ENCODE measurements around the gene TUBA3E.
A peak's percentile ranks its signal among the peaks of the same experiment; 100 is the strongest.
"Not testable (repeated sequence)": the region's sequence is repeated elsewhere in the genome, so short reads cannot be mapped to it uniquely, and the experiment has no call there.

TUBA3E gene

DNA sequence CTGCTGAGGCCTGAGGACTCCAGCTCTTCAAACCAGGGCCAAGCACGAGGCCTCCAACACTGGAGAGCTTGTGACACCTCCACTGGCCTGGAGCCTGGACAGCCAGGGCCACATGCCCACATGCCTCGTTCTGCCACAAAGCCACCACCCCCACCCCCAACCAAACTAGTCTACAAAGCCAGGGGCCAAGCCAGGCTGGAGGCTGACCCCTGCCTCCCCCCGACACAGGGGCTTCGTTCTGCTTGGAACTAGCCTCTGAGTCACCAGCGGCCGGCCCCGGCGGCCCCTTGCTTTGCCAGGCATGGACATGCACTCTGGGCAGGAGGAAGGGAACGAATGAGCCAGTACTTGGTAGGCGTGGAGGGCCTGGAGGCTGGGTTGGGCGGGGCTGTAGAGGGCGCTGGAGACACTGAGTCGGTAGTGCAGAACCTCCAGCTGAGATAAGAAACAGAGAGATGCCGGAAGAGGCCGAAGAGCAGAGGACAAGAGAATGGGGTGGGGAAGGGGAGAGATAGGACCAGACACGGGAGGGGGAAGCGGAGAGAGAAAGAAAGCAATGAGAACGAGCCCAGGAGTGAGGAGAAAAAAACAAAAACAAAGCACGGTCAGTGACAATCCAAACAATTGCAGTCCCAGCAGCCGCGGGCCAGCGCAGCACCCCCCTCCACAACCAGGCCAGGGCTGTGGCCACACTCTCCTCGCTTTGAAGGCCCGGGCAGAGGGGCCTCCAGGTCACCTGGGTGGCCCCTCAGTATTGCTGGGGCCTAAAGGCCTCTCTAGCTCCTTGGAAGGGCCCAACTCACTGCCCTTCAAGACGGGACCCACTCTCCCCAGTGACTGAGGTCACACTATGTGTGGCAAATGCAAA, 37.2 kb downstream of the TUBA3E start:
- DNase-seq = not testable (repeated sequence)

DNA sequence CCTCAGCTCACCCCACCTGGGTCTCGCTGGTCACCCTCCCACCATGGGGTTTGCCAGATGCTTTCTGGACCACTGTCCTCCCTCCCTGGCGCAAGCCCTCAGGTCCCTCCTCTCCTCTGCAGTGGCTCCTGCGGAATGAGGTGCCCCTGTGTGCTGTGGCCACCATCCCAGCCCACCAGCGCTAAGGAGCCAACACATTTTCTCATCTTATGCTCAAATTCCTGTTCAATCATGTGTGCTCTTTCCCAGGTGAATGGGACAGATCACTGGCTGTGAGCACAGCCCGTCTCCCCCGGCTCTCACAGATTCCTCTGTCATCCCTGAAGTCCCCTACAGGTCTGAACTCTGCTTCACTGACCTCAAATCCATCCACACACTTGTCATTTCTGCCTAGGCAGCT, 38.1 kb downstream of the TUBA3E start:
- no peak for DNase-seq

DNA sequence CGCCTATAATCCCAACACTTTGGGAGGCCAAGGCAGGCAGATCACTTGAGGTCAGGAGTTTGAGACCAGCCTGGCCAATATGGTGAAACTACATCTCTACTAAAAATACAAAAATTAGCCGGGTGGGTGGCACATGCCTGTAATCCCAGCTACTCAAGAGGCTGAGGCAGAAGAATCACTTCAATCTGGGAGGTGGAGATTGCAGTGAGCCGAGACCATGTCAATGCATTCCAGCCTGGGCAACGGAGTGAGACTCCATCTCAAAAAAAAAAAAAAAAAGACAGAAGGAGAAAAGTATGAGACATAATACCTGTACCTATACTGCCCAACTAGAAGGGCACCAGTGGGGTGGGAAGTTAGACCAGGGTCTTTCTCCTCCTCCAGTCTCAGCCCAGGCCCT, 38.9 kb downstream of the TUBA3E start:
- not testable (repeated sequence) for DNase-seq

GRCh38 chr2:130158631-130159030, 39.6 kb downstream of the TUBA3E start:
- no peak for DNase-seq

DNA sequence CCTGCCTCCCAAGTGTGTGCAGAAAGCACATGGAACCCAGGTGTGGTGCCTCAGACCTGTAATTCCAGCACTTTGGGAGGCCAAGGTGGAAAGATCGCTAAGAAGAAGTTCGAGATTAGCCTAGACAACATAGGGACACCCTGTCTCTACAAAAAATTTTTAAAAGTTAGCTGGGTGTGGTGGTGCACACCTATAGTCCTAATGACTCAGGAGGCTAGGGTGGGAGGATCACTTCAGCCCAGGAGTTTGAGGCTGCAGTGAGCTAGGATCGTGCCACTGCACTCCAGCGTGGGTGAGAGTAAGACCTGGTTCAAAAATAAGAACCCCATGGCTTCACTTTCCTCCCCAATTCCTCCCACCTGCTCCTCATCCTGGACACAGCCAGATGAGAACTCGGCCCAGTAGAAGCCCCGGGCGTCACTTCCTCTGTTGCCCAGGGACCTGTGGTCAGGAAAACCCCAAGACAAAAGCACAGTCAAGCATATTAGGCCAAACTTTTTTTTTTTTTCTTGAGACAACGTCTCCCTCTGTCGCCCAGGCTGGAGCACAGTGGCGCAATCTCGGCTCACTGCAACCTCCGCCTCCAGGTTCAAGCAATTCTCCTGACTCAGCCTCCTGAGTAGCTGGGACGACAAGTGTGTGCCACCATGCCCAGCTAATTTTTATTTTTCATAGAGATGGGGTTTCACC, 40.3 kb downstream of the TUBA3E start:
- DNase-seq = not testable (repeated sequence)

DNA sequence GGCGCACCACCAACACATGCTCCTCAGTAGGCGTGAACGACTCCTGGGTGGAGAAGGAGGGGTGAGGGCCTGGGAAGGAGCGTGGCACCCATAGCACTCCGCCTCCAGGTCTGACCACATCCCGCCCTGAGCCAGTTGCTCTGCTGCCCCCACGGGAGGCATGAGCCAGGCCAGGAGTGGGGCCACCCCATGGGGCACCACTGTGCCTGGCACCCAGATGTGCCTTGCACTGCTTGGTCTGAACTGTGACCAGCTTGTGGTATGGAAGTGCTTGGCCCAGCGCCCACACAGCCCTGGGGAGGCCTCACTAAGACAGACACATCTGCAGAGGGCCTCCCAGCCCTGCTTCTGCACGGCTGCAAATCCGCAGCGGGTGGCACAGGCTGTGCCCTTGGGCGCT, 40.9 kb downstream of the TUBA3E start:
- not testable (repeated sequence) for DNase-seq

- DNase-seq = no peak
Observed at GRCh38 chr2:130156624-130157004, 41.6 kb downstream of the TUBA3E start.

DNA sequence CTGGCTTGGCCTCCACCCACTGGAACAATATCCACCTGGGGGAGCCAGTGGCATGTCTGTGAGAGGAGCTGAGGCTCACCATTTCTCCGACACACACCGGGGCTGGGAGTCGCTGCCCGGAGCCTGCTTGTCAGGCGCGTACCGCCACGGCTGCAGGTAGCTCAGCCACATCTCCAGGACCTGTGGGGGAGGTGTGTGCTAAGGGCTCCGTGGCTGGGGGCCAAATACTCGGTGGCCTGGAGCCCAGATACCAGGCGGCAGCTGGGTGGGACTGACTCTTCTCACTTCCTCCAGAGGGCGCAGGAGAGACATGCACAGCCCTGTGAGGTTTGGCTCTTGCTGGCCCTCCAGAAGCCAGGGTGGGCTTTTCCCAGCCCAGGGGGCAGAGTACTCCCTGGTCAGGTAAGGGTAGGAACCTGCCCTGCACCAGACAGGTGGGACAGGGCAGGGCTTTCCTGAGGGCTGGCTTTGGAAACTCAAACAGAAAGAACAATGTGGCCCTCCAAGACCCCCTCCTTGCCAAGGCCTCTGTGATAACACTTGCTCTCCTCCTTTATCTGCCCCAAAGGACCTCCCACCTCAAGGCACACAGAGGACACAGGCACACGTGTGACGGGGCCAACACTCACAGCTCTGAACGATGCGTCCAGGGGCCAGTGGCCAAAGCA, 42.1 kb downstream of the TUBA3E start:
- DNase-seq = peak; percentile 6

GRCh38 chr2:130154773-130155765, 43.2 kb downstream of the TUBA3E start:
- DNase-seq = no peak

- DNase-seq = not testable (repeated sequence)
Observed at GRCh38 chr2:130154423-130154770, 43.8 kb downstream of the TUBA3E start.

- not testable (repeated sequence) for DNase-seq
Observed at GRCh38 chr2:130153721-130154422, 44.4 kb downstream of the TUBA3E start.

DNA sequence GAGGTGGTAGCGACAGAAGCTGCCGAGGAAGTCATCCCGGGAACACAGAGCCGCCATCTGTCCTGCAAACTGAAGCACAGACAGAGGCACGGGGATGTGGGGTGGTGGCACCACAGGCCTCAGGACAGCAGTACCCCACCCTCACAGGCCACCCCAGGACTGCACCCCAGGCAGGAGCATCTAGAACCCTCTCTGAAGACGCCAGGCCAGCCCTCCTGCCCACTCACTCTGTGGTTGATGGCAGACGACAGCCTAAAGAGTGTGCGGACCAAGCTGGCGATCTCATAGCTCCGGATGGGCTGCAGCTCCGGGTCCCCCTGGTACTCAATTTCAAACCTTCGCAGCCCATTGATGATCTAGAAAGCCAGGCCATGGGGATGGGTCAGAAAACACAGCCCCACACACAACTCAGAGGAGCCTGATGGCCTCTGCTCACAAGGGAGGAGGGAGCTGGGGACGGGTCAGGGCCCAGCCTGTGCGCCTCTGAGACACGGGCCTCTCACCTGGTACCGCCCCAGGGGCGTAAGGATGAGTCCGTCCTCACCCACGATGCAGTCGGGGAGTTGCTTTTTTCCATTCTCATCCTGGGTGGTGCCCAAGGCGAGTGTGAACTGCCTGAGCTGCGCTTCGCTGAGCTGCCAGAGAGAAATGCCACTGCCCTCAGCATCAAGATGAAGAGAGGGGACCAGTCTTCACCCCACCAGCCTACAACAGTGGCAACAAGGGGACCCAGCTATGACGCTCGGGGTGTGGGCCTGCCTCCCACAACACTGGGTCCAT, 45.2 kb downstream of the TUBA3E start:
- DNase-seq = no peak

- DNase-seq = not testable (repeated sequence)
Observed at GRCh38 chr2:130152136-130152815, 46.0 kb downstream of the TUBA3E start.

GRCh38 chr2:130151145-130151512, 47.1 kb downstream of the TUBA3E start:
- not testable (repeated sequence) for DNase-seq

GRCh38 chr2:130150181-130151144, 47.8 kb downstream of the TUBA3E start:
- DNase-seq = no peak

DNA sequence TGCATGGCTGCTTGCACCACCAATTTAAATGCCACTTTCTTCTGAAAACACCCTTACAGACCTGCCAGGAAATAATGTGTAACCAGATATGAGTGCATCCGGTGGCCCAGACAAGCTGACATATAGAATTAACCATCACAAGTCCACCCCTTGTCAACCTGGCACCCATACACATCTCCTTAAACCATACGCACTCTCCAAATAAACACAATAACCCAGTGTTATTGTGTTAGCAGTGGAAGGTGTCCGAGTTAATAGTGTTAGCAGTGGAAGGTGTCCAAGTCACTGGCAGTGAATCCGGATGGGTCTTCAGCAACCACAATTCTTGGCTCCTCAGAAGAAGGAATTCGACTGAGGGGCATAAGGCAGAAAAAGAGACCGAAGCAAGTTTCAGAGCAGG, 49.7 kb downstream of the TUBA3E start:
- DNase-seq = not testable (repeated sequence)

- peak; percentile 68 for DNase-seq
Observed at GRCh38 chr2:130145006-130145414, 53.2 kb downstream of the TUBA3E start, which contains the start of gene CCDC74B. Gene CCDC74B (minus strand): TSS chr2:130145112. CDS start chr2:130144996, 116 bp downstream.

DNA sequence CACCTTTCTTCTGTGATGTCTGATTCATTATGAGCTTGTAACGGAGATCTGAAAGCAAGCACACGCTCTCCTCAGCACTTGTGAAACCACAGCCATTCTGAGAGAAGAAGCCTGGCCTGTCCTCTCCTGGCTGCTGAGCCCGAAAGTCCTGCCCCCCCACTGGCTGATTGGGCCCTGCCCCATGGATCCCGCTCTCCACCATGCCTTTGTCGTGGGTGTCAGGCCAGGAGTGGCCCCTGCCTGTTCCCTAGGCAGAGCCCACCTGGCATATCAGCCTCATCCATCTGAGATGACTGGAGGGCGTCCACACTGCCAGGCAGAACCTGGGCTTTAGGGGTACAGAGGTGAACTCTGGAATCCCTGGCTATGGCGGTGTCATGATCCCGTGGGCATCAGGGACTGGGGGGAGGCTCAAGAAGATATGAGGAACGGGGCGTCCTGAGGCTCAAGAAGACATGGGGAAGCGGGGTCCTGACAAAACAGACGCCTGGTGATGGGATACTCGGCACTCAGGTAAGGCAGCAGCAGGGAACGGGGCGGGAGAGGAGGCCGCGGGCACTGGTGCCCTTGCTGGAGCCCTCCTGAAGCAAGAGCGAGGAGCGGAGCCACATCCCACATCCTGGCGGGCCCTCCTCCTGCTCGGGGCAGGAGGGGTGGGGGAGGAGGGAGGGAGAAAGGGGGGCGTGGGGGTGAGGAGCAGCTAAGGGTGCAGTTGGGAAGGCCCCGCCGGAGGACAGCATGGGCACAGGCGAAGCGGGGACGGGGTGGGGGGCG, 54.8 kb downstream of the TUBA3E start:
- not testable (repeated sequence) for DNase-seq

Measured in CD4-positive, alpha-beta T cell treated with Interleukin-12 subunit alpha and Interleukin-12 subunit beta, for 1 hour (primary cell).